ENCODE results near the gene DECR2.
A peak's percentile ranks its signal among the peaks of the same experiment; 100 is the strongest.
"Not testable (repeated sequence)": the region's sequence is repeated elsewhere in the genome, so short reads cannot be mapped to it uniquely, and the experiment has no call there.

Gene DECR2

GRCh38 chr16:367333-367903 is 34.3 kb upstream of the DECR2 start:
- no peak for DNase-seq

GRCh38 chr16:368388-369158 is 33.1 kb upstream of the DECR2 start:
- DNase-seq: no peak

- DNase-seq: no peak
These were observed 32.3 kb upstream of the DECR2 start for GRCh38 chr16:369275-369865.

- no peak for DNase-seq
These were observed 31.7 kb upstream of the DECR2 start for GRCh38 chr16:369866-370436.

GRCh38 chr16:370443-370842 is 31.2 kb upstream of the DECR2 start, which contains the start of gene MRPL28:
MRPL28 (minus strand) TSS chr16:370538; CDS start chr16:370218, 320 bp downstream.
- peak; percentile 83 to 93 for DNase-seq

GRCh38 chr16:370979-371514 is 30.6 kb upstream of the DECR2 start:
- DNase-seq: no peak

GRCh38 chr16:371515-372301 is 30.0 kb upstream of the DECR2 start:
- no peak for DNase-seq

GRCh38 chr16:372302-372983 is 29.2 kb upstream of the DECR2 start:
- no peak for DNase-seq

GRCh38 chr16:373020-373598 is 28.6 kb upstream of the DECR2 start:
- no peak for DNase-seq

GRCh38 chr16:373848-374615 is 27.7 kb upstream of the DECR2 start:
- no peak for DNase-seq

GRCh38 chr16:374616-374926 is 27.1 kb upstream of the DECR2 start:
- DNase-seq: no peak

GRCh38 chr16:375212-375611 is 26.5 kb upstream of the DECR2 start:
- no peak for DNase-seq

- no peak for DNase-seq
These were observed 25.5 kb upstream of the DECR2 start for GRCh38 chr16:375927-376816.

- no peak for DNase-seq
These were observed 24.8 kb upstream of the DECR2 start for GRCh38 chr16:376817-377418.

GRCh38 chr16:377419-377951 is 24.2 kb upstream of the DECR2 start:
- no peak for DNase-seq

- not testable (repeated sequence) for DNase-seq
These were observed 23.4 kb upstream of the DECR2 start for GRCh38 chr16:378113-378820.

GRCh38 chr16:378821-379182 is 22.9 kb upstream of the DECR2 start:
- DNase-seq: no peak

GRCh38 chr16:379183-379960 is 22.3 kb upstream of the DECR2 start:
- no peak for DNase-seq

All from NCI-H446 (cell line).